HepG2 (cell line): ENCODE data around the gene CACNA1G. TPM values are rescaled to one million over a fixed set of nuclear protein-coding genes. Genes with fewer than 3 reads are reported as not detected.

ENCODE experiments used
- MAFG ChIP-seq: sonication (generic); formaldehyde crosslinking; IDR thresholded peaks from 2 replicates; pipeline ENCODE4 v1.5.1; 2020; ENCODE audit warnings: mild to moderate bottlenecking, missing genetic modification reagents
- MTA1 ChIP-seq: sonication (generic); formaldehyde crosslinking; IDR thresholded peaks from 2 replicates; pipeline ENCODE4 v1.4.0; 2020; ENCODE audit warnings: missing genetic modification reagents, mild to moderate bottlenecking, borderline replicate concordance
- MYPOP ChIP-seq: sonication (generic); formaldehyde crosslinking; IDR thresholded peaks from 2 replicates; pipeline ENCODE4 v1.8.1; 2023; ENCODE audit warnings: mild to moderate bottlenecking, moderate library complexity, missing genetic modification reagents
- MZF1 ChIP-seq: sonication (generic); formaldehyde crosslinking; IDR thresholded peaks from 2 replicates; pipeline ENCODE4 v1.8.1; 2023; ENCODE audit warnings: mild to moderate bottlenecking, missing genetic modification reagents, borderline replicate concordance
- REST ChIP-seq, 2 experiments: IDR thresholded peaks; 2 replicates each; pipeline ENCODE4 v1.6.1; 2011 to 2012; ENCODE audit warnings: low read length in 2 of 2, borderline replicate concordance in 1 of 2, low read depth in 1 of 2, mild to moderate bottlenecking in 1 of 2, moderate library complexity in 1 of 2
- ZFP1 ChIP-seq: IDR thresholded peaks from 2 replicates; pipeline ENCODE4 v1.6.1; 2016
- ZHX1 ChIP-seq: sonication (generic); formaldehyde crosslinking; IDR thresholded peaks from 2 replicates; pipeline ENCODE4 v1.8.1; 2022; ENCODE audit warnings: low read depth, mild to moderate bottlenecking, missing genetic modification reagents
- ZMYM4 ChIP-seq: sonication (generic); formaldehyde crosslinking; IDR thresholded peaks from 2 replicates; pipeline ENCODE4 v1.8.1; 2023; ENCODE audit warnings: mild to moderate bottlenecking, missing genetic modification reagents
- ZNF142 ChIP-seq: sonication (generic); formaldehyde crosslinking; IDR thresholded peaks from 2 replicates; pipeline ENCODE4 v1.4.0; 2020; ENCODE audit warnings: missing genetic modification reagents
- ZNF337 ChIP-seq: sonication (generic); formaldehyde crosslinking; IDR thresholded peaks from 2 replicates; pipeline ENCODE4 v1.5.1; 2020; ENCODE audit warnings: missing genetic modification reagents, low read depth, mild to moderate bottlenecking, borderline replicate concordance
- ZNF879 ChIP-seq: sonication (generic); formaldehyde crosslinking; IDR thresholded peaks from 2 replicates; pipeline ENCODE4 v1.8.1; 2023; ENCODE audit warnings: missing genetic modification reagents
- ZSCAN20 ChIP-seq: sonication (generic); formaldehyde crosslinking; IDR thresholded peaks from 2 replicates; pipeline ENCODE4 v1.4.0; 2020; ENCODE audit warnings: missing genetic modification reagents, mild to moderate bottlenecking, borderline replicate concordance
- ZSCAN5A ChIP-seq: sonication (generic); formaldehyde crosslinking; IDR thresholded peaks from 2 replicates; pipeline ENCODE4 v1.8.0; 2022; ENCODE audit warnings: mild to moderate bottlenecking, missing genetic modification reagents, borderline replicate concordance
- polyA plus RNA-seq, 8 experiments: library from polyadenylated mRNA; depleted of rRNA in 3 of 8; stranded (reverse) in 7 of 8; unstranded in 1 of 8; fragments of >200 nt; fragmentation: Illumina TruSeq in 4 of 8; extraction: Trizol in 4 of 8; gene quantifications; 2 replicates each; pipeline versions ENCODE4 v1.2.1 to v1.2.3, GENCODE V29; 2011 to 2016; ENCODE audit warnings: low read depth in 4 of 8, missing spikeins in 1 of 8, mixed read lengths in 1 of 8; ENCODE audit not compliant: insufficient read depth in 1 of 8
- total RNA-seq, 5 experiments: library from RNA; depleted of rRNA; stranded (reverse); fragments of >200 nt; fragmentation: Illumina TruSeq; extraction: Trizol; gene quantifications; 2 replicates each; pipeline ENCODE4 v1.2.3, GENCODE V29; 2016; ENCODE audit warnings: low read depth in 1 of 5

The CACNA1G gene
- total and polyA plus RNA-seq, 2 of the 13 experiments (the other 11 are each of a cell fraction or from before 2014, with no cell fraction given): 0.02 TPM; not detected in 1

GRCh38 chr17:50560185-50560824, at the start of gene CACNA1G (continued):
- TF ChIP-seq MYPOP (CRISPR knock-in tag) (no peak), ZSCAN20 (CRISPR knock-in tag) (no peak), ZSCAN5A (peak; percentile 95; the same call in 1 of the 2 replicates), MAFG (no peak), ZFP1 (CRISPR knock-in tag) (no peak), MZF1 (no peak), ZHX1 (CRISPR knock-in tag) (no peak), MTA1 (CRISPR knock-in tag) (no peak), ZNF142 (peak; percentile 78; the same call in 1 of the 2 replicates), ZMYM4 (CRISPR knock-in tag) (peak; percentile 39; the same call in 1 of the 2 replicates), ZNF879 (CRISPR knock-in tag) (no peak), ZNF337 (CRISPR knock-in tag) (no peak), REST (IDR thresholded peaks at IDR 0.05; ENCODE audit: borderline replicate concordance in 1 of 2, low read depth in 1 of 2, low read length in 2 of 2) (no peak)
